Measurements from ENCODE around the gene RAD18. TPM values are rescaled to one million over a fixed set of nuclear protein-coding genes. Genes with fewer than 3 reads are reported as not detected.

RAD18 gene
- 10 to 100 TPM; 29.9 to 38.3 TPM for total RNA-seq

GRCh38 chr3:8963137-8963853, at the start of gene RAD18:
Gene RAD18 (minus strand): TSS chr3:8963472. CDS start chr3:8963385, 87 bp downstream.
- Mint-ChIP-seq H3K27me3 (peaks cover 5% of the 10 kb centered on the region), H3K36me3 (ENCODE audit: low read depth) (peaks cover 14% of the 10 kb centered on the region), H3K4me1 (peaks cover 54% of the 10 kb centered on the region), H3K27ac (peak within 1 kb of the TSS; percentile 99), H3K4me3 (peak within 1 kb of the TSS; percentile 97), H3K9me3 (no peaks in the 10 kb centered on the region)
- CTCF ChIA-PET, result interaction anchor here (0.5 to 0.6 kb wide), 2 partner anchors 436 to 689 kb away, joined by 3 read pairs; no protein-coding TSS in a partner anchor
- DNase-seq, result peak; percentile 94
- POLR2A ChIA-PET, result no interaction called here

GRCh38 chr3:9012521-9012920, 49.2 kb upstream of the RAD18 start:
- Mint-ChIP-seq H3K27me3 (no peaks in the 10 kb centered on the region), H3K4me3 (no peak overlapping the region), H3K9me3 (no peaks in the 10 kb centered on the region), H3K27ac (no peak overlapping the region), H3K36me3 (ENCODE audit: low read depth) (no peaks in the 10 kb centered on the region), H3K4me1 (peaks cover 14% of the 10 kb centered on the region)
- DNase-seq, result no peak
- ChIA-PET POLR2A (no interaction called here), CTCF (no interaction called here)

GRCh38 chr3:9009976-9010545, 46.8 kb upstream of the RAD18 start:
- Mint-ChIP-seq H3K27ac (no peak overlapping the region), H3K36me3 (ENCODE audit: low read depth) (no peaks in the 10 kb centered on the region), H3K4me3 (no peak overlapping the region), H3K9me3 (no peaks in the 10 kb centered on the region), H3K4me1 (peaks cover 14% of the 10 kb centered on the region), H3K27me3 (no peaks in the 10 kb centered on the region)
- ChIA-PET CTCF (no interaction called here), POLR2A (interaction anchor here (0.6 kb wide), 1 partner anchor 186 kb away, joined by 7 read pairs; no protein-coding TSS in a partner anchor)
- no peak for DNase-seq

- DNase-seq, result no peak
- Mint-ChIP-seq H3K27me3 (no peaks in the 10 kb centered on the region), H3K36me3 (ENCODE audit: low read depth) (no peaks in the 10 kb centered on the region), H3K4me3 (no peak overlapping the region), H3K27ac (no peak overlapping the region), H3K4me1 (peaks cover 14% of the 10 kb centered on the region), H3K9me3 (no peaks in the 10 kb centered on the region)
- ChIA-PET POLR2A (interaction anchor here (0.7 kb wide), 1 partner anchor 9 kb away, joined by 4 read pairs; no protein-coding TSS in a partner anchor), CTCF (no interaction called here)
These were observed 45.4 kb upstream of the RAD18 start for GRCh38 chr3:9008550-9009255.

- Mint-ChIP-seq H3K27ac (no peak overlapping the region), H3K36me3 (ENCODE audit: low read depth) (no peaks in the 10 kb centered on the region), H3K9me3 (no peaks in the 10 kb centered on the region), H3K4me1 (peaks cover 13% of the 10 kb centered on the region), H3K27me3 (no peaks in the 10 kb centered on the region), H3K4me3 (no peak overlapping the region)
- CTCF ChIA-PET, result no interaction called here
- POLR2A ChIA-PET, result interaction anchor here (0.7 kb wide), 1 partner anchor 8 kb away, joined by 4 read pairs; no protein-coding TSS in a partner anchor
- no peak for DNase-seq
These were observed 44.7 kb upstream of the RAD18 start for GRCh38 chr3:9007928-9008327.

- no peaks in the 10 kb centered on the region for H3K9me3 Mint-ChIP-seq
- DNase-seq, result no peak
- H3K27ac Mint-ChIP-seq, result no peak overlapping the region
- H3K4me1 Mint-ChIP-seq, result peaks cover 6% of the 10 kb centered on the region
- H3K36me3 Mint-ChIP-seq (ENCODE audit: low read depth), result no peaks in the 10 kb centered on the region
- CTCF ChIA-PET, result no interaction called here
- POLR2A ChIA-PET, result no interaction called here
- H3K4me3 Mint-ChIP-seq, result no peak overlapping the region
- H3K27me3 Mint-ChIP-seq, result no peaks in the 10 kb centered on the region
These were observed 43.9 kb upstream of the RAD18 start for GRCh38 chr3:9007213-9007612.

- no peak for DNase-seq
- H3K27ac Mint-ChIP-seq, result no peak overlapping the region
- H3K4me3 Mint-ChIP-seq, result no peak overlapping the region
- H3K9me3 Mint-ChIP-seq, result no peaks in the 10 kb centered on the region
- H3K27me3 Mint-ChIP-seq, result peaks cover 2% of the 10 kb centered on the region
- H3K4me1 Mint-ChIP-seq, result no peaks in the 10 kb centered on the region
- CTCF ChIA-PET, result interaction anchor here (0.7 to 0.8 kb wide), 2 partner anchors 11 to 14 kb away, joined by 3 to 4 read pairs; no protein-coding TSS in a partner anchor
- POLR2A ChIA-PET, result interaction anchor here (0.6 kb wide), 1 partner anchor 8 kb away, joined by 4 read pairs; no protein-coding TSS in a partner anchor
- no peaks in the 10 kb centered on the region for H3K36me3 Mint-ChIP-seq (ENCODE audit: low read depth)
These were observed 36.8 kb upstream of the RAD18 start for GRCh38 chr3:9000041-9000440.

GRCh38 chr3:8997151-8997550, 33.9 kb upstream of the RAD18 start:
- CTCF ChIA-PET, result interaction anchor here (1.8 kb wide), 1 partner anchor 9 kb away, joined by 7 read pairs; no protein-coding TSS in a partner anchor
- no peaks in the 10 kb centered on the region for H3K9me3 Mint-ChIP-seq
- H3K27me3 Mint-ChIP-seq, result peaks cover 2% of the 10 kb centered on the region
- no peak overlapping the region for H3K27ac Mint-ChIP-seq
- H3K36me3 Mint-ChIP-seq (ENCODE audit: low read depth), result no peaks in the 10 kb centered on the region
- no peaks in the 10 kb centered on the region for H3K4me1 Mint-ChIP-seq
- POLR2A ChIA-PET, result no interaction called here
- no peak overlapping the region for H3K4me3 Mint-ChIP-seq
- DNase-seq, result no peak

- ChIA-PET POLR2A (no interaction called here), CTCF (interaction anchor here (0.6 to 1.8 kb wide), 2 partner anchors 9 to 87 kb away, joined by 4 to 7 read pairs; no protein-coding TSS in a partner anchor)
- H3K36me3 Mint-ChIP-seq (ENCODE audit: low read depth), result no peaks in the 10 kb centered on the region
- H3K9me3 Mint-ChIP-seq, result no peaks in the 10 kb centered on the region
- H3K27ac Mint-ChIP-seq, result no peak overlapping the region
- DNase-seq, result no peak
- no peaks in the 10 kb centered on the region for H3K4me1 Mint-ChIP-seq
- H3K4me3 Mint-ChIP-seq, result no peak overlapping the region
- peaks cover 2% of the 10 kb centered on the region for H3K27me3 Mint-ChIP-seq
These were observed 33.4 kb upstream of the RAD18 start for GRCh38 chr3:8996681-8997121.

- Mint-ChIP-seq H3K27ac (no peak overlapping the region), H3K27me3 (peaks cover 2% of the 10 kb centered on the region), H3K9me3 (no peaks in the 10 kb centered on the region), H3K4me1 (no peaks in the 10 kb centered on the region), H3K36me3 (ENCODE audit: low read depth) (no peaks in the 10 kb centered on the region), H3K4me3 (no peak overlapping the region)
- POLR2A ChIA-PET, result no interaction called here
- no peak for DNase-seq
- CTCF ChIA-PET, result interaction anchor here (0.6 to 1.8 kb wide), 2 partner anchors 8 to 87 kb away, joined by 4 to 7 read pairs; no protein-coding TSS in a partner anchor
These were observed 32.9 kb upstream of the RAD18 start for GRCh38 chr3:8996216-8996615.

GRCh38 chr3:8994226-8994625, 31.0 kb upstream of the RAD18 start:
- H3K27me3 Mint-ChIP-seq, result peaks cover 2% of the 10 kb centered on the region
- CTCF ChIA-PET, result interaction anchor here (1.7 kb wide), 1 partner anchor 308 kb away, joined by 5 read pairs; no protein-coding TSS in a partner anchor

GRCh38 chr3:8993331-8993730, 30.1 kb upstream of the RAD18 start:
- Mint-ChIP-seq H3K9me3 (no peaks in the 10 kb centered on the region), H3K27ac (no peak overlapping the region), H3K4me3 (no peak overlapping the region), H3K27me3 (peaks cover 2% of the 10 kb centered on the region), H3K4me1 (no peaks in the 10 kb centered on the region), H3K36me3 (ENCODE audit: low read depth) (no peaks in the 10 kb centered on the region)
- ChIA-PET CTCF (no interaction called here), POLR2A (no interaction called here)
- DNase-seq, result no peak

More at GRCh38 chr3:8994226-8994625, 31.0 kb upstream of the RAD18 start:
- no peak overlapping the region for H3K4me3 Mint-ChIP-seq
- no peak for DNase-seq
- POLR2A ChIA-PET, result no interaction called here
- no peaks in the 10 kb centered on the region for H3K9me3 Mint-ChIP-seq
- H3K4me1 Mint-ChIP-seq, result no peaks in the 10 kb centered on the region
- no peak overlapping the region for H3K27ac Mint-ChIP-seq
- H3K36me3 Mint-ChIP-seq (ENCODE audit: low read depth), result no peaks in the 10 kb centered on the region

- Mint-ChIP-seq H3K27me3 (no peaks in the 10 kb centered on the region), H3K4me1 (peaks cover 2% of the 10 kb centered on the region), H3K36me3 (ENCODE audit: low read depth) (no peaks in the 10 kb centered on the region), H3K9me3 (no peaks in the 10 kb centered on the region), H3K4me3 (no peak overlapping the region), H3K27ac (no peak overlapping the region)
- no peak for DNase-seq
- ChIA-PET POLR2A (no interaction called here), CTCF (no interaction called here)
These were observed 29.6 kb upstream of the RAD18 start for GRCh38 chr3:8992854-8993253.
